Measurements from ENCODE around the gene KCNIP1.

DNA sequence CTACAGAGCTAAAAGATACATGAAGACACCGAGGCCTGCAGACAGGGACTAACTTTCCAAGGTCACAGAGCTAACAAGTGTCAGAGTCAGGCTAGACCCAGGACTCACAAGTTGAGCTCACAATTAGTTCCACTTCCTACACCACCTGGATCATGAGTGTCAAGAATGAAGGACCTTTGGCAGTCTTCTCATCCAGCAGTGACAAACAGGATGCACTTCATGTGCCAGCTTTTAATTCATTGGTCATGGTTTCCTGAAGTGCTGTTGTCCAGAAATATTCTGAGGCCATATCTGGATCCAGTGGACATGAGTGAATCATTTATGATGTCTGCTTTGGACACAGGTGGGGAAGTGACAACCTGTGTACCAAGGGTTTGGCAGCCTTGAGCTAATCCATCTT lies 77.4 kb downstream of the KCNIP1 start:
- TF ChIP-seq, protein P1, sequence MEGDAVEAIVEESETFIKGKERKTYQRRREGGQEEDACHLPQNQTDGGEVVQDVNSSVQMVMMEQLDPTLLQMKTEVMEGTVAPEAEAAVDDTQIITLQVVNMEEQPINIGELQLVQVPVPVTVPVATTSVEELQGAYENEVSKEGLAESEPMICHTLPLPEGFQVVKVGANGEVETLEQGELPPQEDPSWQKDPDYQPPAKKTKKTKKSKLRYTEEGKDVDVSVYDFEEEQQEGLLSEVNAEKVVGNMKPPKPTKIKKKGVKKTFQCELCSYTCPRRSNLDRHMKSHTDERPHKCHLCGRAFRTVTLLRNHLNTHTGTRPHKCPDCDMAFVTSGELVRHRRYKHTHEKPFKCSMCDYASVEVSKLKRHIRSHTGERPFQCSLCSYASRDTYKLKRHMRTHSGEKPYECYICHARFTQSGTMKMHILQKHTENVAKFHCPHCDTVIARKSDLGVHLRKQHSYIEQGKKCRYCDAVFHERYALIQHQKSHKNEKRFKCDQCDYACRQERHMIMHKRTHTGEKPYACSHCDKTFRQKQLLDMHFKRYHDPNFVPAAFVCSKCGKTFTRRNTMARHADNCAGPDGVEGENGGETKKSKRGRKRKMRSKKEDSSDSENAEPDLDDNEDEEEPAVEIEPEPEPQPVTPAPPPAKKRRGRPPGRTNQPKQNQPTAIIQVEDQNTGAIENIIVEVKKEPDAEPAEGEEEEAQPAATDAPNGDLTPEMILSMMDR (IDR thresholded peaks at IDR 0.05; ENCODE audit: poor library complexity): no peak
- TF ChIP-seq EZH2 (IDR thresholded peaks at IDR 0.05; ENCODE audit: borderline replicate concordance): no peak

Data from hepatocyte (in vitro differentiated cells).